ENCODE measurements around the gene CRY2. TPM values are rescaled to one million over a fixed set of nuclear protein-coding genes. Genes with fewer than 3 reads are reported as not detected.

The CRY2 gene
- total and polyA plus RNA-seq, 2 experiments from 2014 or later: 9.5 to 15.4 TPM

GRCh38 chr11:45833761-45834160 is 13.5 kb upstream of the CRY2 start:
- H3K4me1 ChIP-seq (ENCODE audit: insufficient read depth): no peaks in the 10 kb centered on the region
- Mint-ChIP-seq H3K27ac (no peak overlapping the region), H3K27me3 (ENCODE audit: insufficient read depth, low read depth, poor library complexity) (peaks cover 3% of the 10 kb centered on the region), H3K4me1 (peaks cover 8% of the 10 kb centered on the region; the same call in 2 of the 3 replicates), H3K36me3 (ENCODE audit: low read depth) (no peaks in the 10 kb centered on the region), H3K4me3 (no peak overlapping the region), H3K9me3 (no peaks in the 10 kb centered on the region)
- TF ChIP-seq STAT1 (IDR thresholded peaks at IDR 0.05; ENCODE audit: unreplicated experiment): no peak
- TF ChIP-seq, protein P1, sequence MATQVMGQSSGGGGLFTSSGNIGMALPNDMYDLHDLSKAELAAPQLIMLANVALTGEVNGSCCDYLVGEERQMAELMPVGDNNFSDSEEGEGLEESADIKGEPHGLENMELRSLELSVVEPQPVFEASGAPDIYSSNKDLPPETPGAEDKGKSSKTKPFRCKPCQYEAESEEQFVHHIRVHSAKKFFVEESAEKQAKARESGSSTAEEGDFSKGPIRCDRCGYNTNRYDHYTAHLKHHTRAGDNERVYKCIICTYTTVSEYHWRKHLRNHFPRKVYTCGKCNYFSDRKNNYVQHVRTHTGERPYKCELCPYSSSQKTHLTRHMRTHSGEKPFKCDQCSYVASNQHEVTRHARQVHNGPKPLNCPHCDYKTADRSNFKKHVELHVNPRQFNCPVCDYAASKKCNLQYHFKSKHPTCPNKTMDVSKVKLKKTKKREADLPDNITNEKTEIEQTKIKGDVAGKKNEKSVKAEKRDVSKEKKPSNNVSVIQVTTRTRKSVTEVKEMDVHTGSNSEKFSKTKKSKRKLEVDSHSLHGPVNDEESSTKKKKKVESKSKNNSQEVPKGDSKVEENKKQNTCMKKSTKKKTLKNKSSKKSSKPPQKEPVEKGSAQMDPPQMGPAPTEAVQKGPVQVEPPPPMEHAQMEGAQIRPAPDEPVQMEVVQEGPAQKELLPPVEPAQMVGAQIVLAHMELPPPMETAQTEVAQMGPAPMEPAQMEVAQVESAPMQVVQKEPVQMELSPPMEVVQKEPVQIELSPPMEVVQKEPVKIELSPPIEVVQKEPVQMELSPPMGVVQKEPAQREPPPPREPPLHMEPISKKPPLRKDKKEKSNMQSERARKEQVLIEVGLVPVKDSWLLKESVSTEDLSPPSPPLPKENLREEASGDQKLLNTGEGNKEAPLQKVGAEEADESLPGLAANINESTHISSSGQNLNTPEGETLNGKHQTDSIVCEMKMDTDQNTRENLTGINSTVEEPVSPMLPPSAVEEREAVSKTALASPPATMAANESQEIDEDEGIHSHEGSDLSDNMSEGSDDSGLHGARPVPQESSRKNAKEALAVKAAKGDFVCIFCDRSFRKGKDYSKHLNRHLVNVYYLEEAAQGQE (IDR thresholded peaks at IDR 0.05; ENCODE audit: unreplicated experiment): no peak
- TF ChIP-seq, protein P2, sequence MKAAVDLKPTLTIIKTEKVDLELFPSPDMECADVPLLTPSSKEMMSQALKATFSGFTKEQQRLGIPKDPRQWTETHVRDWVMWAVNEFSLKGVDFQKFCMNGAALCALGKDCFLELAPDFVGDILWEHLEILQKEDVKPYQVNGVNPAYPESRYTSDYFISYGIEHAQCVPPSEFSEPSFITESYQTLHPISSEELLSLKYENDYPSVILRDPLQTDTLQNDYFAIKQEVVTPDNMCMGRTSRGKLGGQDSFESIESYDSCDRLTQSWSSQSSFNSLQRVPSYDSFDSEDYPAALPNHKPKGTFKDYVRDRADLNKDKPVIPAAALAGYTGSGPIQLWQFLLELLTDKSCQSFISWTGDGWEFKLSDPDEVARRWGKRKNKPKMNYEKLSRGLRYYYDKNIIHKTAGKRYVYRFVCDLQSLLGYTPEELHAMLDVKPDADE (IDR thresholded peaks at IDR 0.05): no peak
- TF ChIP-seq CTCF (conservative IDR thresholded peaks at IDR 0.05; ENCODE audit: low read depth in 2 of 2): no peak
- TF ChIP-seq NANOG (IDR thresholded peaks at IDR 0.05; ENCODE audit: borderline replicate concordance): no peak
- no peak for TF ChIP-seq EZH2 (IDR thresholded peaks at IDR 0.05; ENCODE audit: low read depth, unreplicated experiment)
- no peak for TF ChIP-seq EZH2phosphoT487 (IDR thresholded peaks at IDR 0.05; ENCODE audit: unreplicated experiment)
- no peak for TF ChIP-seq POLR2AphosphoS5 (IDR thresholded peaks at IDR 0.05; ENCODE audit: low read depth)
- TF ChIP-seq CREB1 (CRISPR knock-in tag; IDR thresholded peaks at IDR 0.05; ENCODE audit: low read depth): no peak
- TF ChIP-seq, protein P3, sequence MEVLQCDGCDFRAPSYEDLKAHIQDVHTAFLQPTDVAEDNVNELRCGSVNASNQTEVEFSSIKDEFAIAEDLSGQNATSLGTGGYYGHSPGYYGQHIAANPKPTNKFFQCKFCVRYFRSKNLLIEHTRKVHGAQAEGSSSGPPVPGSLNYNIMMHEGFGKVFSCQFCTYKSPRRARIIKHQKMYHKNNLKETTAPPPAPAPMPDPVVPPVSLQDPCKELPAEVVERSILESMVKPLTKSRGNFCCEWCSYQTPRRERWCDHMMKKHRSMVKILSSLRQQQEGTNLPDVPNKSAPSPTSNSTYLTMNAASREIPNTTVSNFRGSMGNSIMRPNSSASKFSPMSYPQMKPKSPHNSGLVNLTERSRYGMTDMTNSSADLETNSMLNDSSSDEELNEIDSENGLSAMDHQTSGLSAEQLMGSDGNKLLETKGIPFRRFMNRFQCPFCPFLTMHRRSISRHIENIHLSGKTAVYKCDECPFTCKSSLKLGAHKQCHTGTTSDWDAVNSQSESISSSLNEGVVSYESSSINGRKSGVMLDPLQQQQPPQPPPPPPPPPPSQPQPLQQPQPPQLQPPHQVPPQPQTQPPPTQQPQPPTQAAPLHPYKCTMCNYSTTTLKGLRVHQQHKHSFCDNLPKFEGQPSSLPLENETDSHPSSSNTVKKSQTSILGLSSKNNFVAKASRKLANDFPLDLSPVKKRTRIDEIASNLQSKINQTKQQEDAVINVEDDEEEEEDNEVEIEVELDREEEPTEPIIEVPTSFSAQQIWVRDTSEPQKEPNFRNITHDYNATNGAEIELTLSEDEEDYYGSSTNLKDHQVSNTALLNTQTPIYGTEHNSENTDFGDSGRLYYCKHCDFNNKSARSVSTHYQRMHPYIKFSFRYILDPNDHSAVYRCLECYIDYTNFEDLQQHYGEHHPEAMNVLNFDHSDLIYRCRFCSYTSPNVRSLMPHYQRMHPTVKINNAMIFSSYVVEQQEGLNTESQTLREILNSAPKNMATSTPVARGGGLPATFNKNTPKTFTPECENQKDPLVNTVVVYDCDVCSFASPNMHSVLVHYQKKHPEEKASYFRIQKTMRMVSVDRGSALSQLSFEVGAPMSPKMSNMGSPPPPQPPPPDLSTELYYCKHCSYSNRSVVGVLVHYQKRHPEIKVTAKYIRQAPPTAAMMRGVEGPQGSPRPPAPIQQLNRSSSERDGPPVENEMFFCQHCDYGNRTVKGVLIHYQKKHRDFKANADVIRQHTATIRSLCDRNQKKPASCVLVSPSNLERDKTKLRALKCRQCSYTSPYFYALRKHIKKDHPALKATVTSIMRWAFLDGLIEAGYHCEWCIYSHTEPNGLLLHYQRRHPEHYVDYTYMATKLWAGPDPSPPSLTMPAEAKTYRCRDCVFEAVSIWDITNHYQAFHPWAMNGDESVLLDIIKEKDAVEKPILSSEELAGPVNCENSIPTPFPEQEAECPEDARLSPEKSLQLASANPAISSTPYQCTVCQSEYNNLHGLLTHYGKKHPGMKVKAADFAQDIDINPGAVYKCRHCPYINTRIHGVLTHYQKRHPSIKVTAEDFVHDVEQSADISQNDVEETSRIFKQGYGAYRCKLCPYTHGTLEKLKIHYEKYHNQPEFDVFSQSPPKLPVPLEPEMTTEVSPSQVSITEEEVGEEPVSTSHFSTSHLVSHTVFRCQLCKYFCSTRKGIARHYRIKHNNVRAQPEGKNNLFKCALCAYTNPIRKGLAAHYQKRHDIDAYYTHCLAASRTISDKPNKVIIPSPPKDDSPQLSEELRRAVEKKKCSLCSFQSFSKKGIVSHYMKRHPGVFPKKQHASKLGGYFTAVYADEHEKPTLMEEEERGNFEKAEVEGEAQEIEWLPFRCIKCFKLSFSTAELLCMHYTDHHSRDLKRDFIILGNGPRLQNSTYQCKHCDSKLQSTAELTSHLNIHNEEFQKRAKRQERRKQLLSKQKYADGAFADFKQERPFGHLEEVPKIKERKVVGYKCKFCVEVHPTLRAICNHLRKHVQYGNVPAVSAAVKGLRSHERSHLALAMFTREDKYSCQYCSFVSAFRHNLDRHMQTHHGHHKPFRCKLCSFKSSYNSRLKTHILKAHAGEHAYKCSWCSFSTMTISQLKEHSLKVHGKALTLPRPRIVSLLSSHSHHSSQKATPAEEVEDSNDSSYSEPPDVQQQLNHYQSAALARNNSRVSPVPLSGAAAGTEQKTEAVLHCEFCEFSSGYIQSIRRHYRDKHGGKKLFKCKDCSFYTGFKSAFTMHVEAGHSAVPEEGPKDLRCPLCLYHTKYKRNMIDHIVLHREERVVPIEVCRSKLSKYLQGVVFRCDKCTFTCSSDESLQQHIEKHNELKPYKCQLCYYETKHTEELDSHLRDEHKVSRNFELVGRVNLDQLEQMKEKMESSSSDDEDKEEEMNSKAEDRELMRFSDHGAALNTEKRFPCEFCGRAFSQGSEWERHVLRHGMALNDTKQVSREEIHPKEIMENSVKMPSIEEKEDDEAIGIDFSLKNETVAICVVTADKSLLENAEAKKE (CRISPR knock-in tag; IDR thresholded peaks at IDR 0.05): no peak
- no peak for TF ChIP-seq ZNF114 (CRISPR knock-in tag; IDR thresholded peaks at IDR 0.05)
- TF ChIP-seq ZNF331 (CRISPR knock-in tag; IDR thresholded peaks at IDR 0.05; ENCODE audit: low read depth): no peak
- no peak for TF ChIP-seq JUNB (IDR thresholded peaks at IDR 0.05; ENCODE audit: unreplicated experiment)
- DNase-seq (ENCODE audit: low spot score) (no peak), ATAC-seq (no peak)
- no peaks in the 10 kb centered on the region for H3K79me2 ChIP-seq (replicated peaks; ENCODE audit: insufficient read depth)
- no peak overlapping the region for H3K4me2 ChIP-seq
- no peak overlapping the region for H3K4me3 ChIP-seq
- no peak overlapping the region for H3K27ac ChIP-seq (ENCODE audit: low read depth)
- no peaks in the 10 kb centered on the region for H3K36me3 ChIP-seq (ENCODE audit: insufficient read depth)
- H3K27me3 ChIP-seq (ENCODE audit: insufficient read depth): no peaks in the 10 kb centered on the region
- no peaks in the 10 kb centered on the region for H3F3A ChIP-seq (replicated peaks; ENCODE audit: low read depth)
- H3K9me2 ChIP-seq (ENCODE audit: insufficient read depth): no peaks in the 10 kb centered on the region
- H2AFZ ChIP-seq: no peak overlapping the region
- H4K20me1 ChIP-seq (replicated peaks; ENCODE audit: insufficient read depth): no peaks in the 10 kb centered on the region

Measured in GM23338 (cell line).